SW 1271 (cell line): ENCODE data around the gene ZNF565.
"Not testable (repeated sequence)": the region's sequence is repeated elsewhere in the genome, so short reads cannot be mapped to it uniquely, and the experiment has no call there.

Experiments
- DNase-seq, 2 experiments: peaks; one replicate each; lab custom pipeline; 2025; lab: John Stamatoyannopoulos, UW

Gene ZNF565

DNA sequence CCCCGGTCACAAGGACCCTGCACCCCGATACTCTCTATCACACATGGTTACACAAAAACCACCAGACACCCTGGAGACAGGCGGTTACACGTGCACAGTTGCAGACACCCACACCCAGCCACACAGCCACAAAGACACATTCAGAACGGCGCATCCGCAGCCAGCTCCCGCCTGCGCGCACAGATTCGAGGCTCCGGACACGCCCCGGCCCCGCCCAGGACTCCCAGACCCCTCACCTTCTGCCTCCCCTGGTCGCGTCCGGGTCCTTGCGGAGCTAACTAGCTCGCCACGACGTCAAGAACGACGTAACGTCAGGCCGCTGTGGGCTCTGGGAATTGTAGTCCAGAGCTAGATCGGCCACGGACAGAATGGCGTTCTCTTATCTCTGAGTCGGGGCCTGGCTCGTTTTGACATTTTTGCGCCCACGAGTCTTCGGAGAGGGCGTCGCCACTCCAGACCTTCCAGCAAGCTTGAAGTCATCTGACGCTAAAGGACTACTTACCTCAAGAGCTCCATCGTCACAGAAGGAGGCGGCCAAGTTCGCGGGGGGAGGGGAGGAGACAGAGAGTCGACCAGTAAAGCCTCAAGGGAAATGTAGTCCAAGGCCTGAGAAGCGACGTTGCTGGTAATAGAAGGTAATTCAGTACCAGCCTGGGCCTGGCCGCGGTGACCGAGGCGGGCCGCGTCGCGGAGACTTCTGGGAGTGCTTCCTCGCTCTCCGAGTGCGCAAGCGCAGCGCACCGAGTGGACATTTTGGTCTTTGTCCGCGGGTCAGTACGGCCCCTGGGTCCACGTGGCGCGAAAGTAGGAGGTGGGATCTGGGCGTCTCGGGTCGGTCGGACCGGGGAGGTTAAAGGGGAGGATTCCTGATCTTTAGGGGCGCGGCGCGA is at the start of gene ZNF565, which contains the start of gene ZNF146:
Gene ZNF565 (minus strand): TSS at position 280 of the 890 bp plus-strand sequence. CDS start 12,680 bp downstream, outside the sequence.
Gene ZNF146 (plus strand): TSS at position 721 of the 890 bp plus-strand sequence. CDS start 21,335 bp downstream, outside the sequence.
- peak; percentile 93 to 97 for DNase-seq

DNA sequence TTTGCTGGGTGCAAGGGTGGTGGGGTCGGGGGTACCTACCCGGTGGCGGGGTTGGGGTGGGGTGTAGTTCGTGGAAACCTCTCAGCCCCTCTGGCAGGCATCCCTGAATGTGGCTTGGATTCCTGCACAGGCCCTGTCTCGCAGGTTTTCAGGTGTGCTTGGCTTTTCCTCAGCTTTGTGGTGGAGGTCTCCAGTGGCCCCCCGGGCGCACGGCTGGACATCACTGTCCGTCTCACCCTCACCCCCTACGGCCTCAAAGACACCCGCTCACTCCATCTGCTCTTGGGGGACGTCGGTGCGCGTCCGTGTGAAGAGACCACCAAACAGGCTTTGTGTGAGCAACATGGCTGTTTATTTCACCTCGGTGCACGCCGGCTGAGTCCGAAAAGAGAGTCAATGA is 44.7 kb upstream of the ZNF565 start:
- no peak for DNase-seq

DNA sequence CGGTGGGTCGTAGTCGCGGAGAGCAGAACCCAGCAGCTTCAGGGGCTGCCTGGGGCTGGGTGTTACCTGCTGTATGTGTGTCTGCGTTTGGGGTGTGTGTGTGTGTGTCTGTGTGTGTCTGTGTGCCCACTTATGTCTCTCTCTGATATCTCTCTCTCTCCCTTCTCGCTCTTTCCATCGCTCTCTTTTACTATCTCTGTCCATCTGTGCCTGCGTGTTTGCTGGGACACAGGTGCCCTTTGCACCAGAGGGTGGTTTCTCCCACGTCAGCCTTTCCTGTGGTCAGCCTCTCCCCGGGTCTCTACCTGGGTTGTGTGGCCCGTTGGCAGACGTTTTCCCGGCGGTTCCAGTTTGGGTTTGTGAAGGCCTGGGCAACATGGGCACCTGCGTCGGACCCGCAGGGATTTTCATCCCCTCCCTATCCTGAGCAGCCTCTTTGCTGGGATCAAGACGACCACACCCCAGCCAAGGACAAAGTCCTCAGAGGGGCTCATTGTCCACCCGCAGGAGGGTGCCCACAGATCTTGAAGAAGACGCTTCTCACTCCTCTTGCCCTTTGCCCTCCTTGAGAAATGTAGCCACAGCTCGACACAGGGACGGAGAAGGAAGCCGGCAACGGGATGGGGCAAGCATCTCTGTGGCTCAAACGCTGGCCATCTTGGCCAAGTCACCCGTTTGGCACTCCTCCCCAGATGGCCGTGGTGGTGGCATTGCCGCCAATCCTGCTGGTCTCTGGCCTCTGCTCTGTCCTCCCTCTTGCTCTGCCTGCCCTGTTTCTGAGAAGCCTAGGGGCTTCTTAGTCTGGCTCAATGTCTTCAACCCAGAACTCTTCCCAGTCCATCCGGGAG is 43.8 kb upstream of the ZNF565 start:
- DNase-seq: no peak

DNA sequence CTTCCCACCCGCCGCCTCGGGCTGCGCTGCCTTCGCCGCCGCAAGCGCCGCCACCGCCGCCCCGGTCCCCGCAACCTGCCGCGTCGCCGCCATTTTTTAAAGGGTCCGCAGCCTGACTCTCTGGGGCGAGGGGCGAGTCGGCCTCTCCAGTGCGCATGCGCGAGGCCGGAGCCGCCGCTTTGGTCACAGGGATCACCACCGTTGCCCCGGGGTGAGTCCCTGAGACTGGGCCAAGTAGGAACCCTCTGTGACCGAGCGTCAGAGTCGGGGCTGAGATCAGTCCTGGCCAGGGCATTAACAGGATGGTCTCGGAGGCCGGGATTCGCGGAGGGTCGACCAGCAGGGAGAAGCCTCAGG is 43.0 kb upstream of the ZNF565 start:
- no peak for DNase-seq

DNA sequence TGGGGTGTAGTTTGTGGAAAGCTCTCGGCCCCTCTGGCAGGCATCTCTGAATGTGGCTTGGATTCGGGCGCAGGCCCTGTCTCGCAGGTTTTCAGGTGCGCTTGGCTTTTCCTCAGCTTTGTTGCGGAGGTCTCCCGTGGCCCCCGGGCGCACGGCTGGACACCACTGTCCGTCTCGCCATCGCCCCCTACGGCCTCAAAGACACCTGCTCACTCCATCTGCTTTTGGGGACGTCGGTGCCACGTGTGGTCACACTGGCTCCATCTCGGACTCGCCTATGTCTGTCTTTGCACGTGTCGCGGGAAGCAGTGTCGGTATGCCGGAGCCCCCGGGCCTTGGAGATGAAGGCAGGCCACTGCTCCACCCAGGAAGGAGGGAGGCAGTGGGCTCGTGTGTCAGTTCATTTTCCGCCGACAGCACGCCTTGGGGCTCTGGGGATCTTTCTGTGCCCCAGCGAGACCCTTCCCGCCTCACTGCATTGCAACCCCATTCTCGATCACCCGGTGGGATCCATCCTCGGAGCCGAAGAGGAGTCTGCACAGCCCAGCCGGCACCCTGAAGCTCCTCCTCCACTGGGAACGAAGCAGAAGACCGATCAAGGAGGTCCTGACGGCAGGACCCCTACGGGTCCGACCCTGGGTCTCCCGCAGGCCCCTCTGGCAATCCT is 42.5 kb upstream of the ZNF565 start:
- no peak for DNase-seq

DNA sequence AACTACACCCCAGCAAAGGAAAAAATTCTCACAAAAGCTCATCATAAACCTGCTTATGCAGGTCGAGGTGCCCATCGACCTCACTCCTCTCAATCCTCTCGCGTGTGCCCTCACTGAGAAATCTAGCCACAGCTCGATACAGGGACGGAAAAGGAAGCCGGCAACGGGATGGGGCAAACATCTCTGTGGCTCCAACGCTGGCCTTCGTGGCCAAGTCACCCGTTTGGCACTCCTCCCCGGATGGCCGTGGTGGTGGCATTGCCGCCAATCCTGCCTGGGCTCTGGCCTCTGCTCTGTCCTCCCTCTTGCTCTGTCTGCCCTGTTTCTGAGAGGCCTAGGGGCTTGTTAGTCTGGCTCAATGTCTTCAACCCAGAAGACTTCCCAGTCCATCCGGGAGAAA is 41.6 kb upstream of the ZNF565 start:
- no peak for DNase-seq

DNA sequence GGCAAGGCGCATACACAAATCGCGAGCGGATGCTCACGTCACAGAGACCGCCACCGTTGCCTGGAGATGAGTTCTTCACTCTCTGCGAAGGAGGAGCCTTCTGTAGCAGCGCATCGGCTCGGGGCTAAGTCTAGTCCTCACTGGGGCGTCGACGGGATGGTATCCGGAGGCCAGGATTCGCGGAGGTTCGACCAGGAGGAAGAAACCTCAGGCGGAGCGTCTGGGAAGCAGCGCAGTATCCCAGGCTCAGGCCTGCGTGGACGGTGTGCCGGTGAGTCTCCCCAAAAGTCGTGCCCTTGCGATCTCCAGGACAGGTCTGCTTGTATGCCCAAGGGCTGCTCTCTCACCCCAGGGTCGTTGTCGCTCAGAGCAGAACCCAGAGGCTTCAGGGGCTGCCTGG is 40.9 kb upstream of the ZNF565 start:
- no peak for DNase-seq

DNA sequence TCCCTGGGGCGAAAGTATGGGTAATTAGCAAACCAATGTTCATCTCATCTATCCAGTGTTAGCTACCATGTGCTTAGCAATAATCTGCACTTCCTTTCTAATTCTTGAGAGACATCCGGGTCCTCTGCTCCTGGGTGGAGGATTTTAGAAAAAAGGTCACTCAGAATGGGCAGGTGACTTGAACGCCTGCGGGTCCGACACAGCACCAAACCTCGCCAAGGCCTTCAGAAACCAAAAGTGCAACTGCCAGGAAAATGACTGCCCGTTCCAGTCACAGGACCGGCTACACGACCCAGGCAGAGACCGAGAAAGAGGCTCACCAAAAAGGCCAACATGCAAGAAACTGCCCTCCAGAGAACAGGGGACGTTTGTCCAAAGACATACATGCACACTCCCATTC is 40.4 kb upstream of the ZNF565 start:
- no peak for DNase-seq

DNA sequence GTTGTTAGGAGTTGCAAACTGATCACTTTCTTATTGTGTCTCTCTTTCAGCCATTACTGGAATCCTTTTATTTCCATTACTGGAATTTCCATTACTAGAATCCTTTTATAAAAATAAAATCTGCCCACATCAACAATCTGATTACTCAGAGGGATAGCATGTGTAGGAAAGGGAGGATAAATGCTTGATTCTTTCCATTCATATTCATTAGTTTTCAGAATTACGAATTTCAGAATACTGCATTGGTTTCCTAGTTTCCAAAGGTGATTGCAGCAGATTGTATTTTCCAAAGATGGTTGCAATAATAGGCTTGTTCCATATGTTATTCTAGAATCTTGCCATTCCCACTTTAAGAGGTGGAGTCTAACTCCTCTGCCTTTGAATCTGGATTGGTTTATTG is 37.6 kb upstream of the ZNF565 start:
- DNase-seq: no peak

DNA sequence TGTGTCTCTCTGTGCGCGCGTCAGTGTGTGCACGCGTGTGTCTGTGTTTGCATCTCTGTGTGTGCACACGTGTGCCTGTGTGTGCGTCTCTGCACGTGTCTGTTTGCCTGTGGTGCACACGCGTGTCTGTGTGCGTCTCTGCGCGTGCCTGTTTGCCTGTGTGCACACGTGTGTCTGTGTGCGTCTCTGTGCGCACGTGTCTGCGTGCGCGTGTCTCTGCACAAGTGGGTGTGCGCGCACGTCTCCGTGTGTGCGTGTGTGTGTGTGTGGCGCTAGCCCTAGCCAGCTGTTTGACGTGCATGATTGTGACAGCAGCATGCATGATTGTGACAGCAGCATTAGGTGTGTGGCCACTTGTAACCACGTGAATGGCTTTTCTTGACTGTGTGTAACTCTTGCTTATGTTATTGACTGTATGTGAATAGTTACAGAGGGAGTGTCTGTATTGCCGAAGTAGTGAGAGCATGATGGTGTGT is 31.6 kb upstream of the ZNF565 start:
- DNase-seq: no peak

DNA sequence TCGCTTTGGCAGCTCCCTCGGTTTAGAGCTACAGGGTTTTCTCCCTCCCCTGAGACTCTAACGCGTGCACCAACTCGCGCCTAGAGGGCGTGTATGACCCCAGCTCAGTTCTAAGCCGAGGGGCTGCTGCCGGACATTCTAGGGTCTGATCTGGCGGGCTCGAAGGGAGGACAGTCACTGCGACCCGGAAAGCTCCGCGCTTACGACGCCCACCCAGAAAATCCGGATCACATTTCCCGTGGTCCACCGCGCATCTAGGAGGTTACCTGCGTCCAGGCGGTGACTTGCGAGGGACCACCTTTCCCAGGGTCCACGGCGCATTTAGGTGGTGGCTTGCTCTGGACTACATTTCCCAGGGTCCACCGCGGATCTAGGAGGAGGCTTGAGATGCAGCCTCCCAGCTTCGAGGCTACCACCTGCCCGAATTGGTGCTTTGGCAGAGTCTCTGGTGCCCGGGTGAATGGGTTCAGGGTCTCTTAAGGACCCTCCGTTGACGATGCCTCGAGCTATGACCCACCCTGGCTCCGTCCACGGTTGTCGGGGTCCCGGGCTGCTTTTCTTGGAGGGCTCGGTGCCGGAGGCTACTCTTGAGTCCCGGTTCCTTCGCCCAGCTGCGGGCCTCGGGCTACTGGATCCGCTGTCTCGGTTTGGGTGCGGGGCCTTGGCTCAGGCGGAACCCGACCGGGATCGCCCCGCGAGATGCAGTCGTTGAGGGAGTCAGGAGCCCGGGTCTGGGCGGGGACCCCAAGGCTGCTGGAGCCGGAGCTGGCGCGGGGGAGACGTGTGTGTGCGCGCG is 30.9 kb upstream of the ZNF565 start:
- no peak for DNase-seq

DNA sequence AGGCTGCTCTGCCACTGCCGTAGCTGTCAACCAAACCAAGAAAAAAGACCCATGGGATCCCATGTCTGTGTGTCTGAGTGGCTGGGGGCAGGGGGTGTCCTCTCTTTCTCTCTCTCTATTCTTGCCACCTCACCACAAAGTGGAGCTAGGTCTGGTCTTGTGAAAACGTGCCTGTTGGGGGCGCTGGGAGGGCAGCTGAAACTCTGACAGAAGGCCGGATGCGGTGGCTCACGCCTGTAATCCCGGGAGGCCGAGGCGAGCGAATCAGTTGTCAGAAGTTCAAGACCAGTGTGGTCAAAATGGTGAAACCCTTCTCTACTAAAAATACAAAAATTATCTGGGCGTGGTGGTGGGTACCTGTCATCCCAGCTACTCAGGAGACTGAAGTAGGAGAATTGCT is 29.6 kb upstream of the ZNF565 start:
- no peak for DNase-seq

DNA sequence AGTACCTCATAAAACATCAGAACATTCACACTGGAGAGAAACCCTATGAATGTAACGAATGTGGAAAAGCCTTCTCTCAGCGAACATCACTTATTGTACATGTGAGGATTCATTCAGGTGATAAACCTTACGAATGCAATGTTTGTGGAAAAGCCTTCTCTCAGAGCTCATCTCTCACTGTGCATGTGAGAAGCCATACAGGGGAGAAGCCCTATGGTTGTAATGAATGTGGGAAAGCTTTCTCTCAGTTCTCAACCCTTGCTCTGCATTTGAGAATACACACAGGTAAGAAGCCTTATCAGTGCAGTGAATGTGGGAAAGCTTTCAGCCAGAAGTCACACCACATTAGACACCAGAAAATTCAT is 22.5 kb upstream of the ZNF565 start:
- no peak for DNase-seq

DNA sequence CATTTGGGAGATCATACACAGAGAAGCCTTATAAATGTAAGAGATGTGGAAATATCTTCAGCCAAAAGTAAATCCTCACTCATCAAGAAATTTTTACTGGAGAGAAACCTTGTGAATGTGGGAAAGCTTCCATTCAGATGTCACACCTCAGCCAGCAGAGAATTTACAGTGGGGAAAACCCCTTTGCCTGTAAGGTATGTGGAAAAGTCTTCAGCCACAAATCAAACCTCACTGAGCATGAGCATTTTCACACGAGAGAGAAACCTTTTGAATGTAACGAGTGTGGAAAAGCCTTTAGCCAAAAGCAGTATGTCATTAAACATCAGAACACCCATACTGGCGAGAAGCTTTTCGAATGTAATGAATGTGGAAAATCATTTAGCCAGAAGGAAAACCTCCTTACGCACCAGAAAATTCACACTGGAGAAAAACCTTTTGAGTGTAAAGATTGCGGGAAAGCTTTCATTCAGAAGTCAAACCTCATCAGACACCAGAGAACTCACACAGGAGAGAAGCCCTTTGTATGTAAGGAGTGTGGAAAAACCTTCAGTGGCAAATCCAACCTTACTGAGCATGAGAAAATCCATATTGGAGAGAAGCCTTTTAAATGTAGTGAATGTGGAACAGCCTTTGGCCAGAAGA is 22.0 kb upstream of the ZNF565 start:
- no peak for DNase-seq

DNA sequence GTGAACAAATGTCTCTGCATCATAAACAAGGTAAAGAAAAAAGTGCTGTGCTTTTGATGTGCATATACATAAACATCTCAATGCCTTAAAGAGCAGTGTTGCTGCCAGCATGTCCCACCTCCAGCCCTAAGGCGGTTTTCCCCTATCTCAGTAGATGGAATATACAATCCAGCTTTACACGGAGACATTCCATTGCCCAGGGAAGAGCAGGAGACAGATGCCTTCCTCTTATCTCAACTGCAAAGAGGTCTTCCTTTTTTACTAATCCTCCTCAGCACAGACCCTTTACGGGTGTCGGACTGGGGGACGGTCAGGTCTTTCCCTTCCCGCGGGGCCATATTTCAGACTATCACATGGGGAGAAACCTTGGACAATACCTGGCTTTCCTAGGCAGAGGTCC is 19.2 kb upstream of the ZNF565 start:
- not testable (repeated sequence) for DNase-seq

DNA sequence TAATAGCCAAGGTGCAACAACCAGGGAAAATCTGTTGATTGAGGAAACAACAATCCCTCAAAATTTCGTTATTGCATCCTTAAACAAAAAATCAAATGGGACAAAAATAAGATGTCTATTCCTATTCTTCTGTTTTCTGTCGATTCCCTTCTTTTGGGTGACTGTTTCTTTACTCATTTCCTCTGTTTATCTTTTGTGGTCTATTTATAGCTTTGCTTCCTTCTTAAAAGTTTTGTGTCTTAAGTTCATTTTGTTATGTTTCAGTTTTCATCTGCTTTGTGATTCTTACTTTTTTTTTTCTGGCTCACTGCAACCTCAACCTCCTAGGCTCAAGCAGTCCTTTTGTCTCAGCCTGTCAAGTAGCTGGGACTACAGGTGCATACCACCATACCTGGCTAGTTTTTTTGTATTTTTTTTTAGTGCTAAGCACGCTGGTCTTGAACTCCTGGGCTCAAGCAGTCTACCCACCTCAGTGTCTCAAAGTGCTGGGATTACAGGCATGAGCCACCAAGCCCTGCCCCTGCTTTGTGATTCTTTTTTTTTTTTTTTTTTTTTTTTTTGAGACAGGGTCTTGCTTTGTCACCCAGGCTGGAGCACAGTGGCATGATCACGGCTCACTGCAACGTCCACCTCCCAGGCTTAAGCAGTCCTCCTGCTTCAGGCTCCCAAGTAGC is 10.9 kb upstream of the ZNF565 start:
- DNase-seq: peak in 1 of 2 experiments; percentile 18

DNA sequence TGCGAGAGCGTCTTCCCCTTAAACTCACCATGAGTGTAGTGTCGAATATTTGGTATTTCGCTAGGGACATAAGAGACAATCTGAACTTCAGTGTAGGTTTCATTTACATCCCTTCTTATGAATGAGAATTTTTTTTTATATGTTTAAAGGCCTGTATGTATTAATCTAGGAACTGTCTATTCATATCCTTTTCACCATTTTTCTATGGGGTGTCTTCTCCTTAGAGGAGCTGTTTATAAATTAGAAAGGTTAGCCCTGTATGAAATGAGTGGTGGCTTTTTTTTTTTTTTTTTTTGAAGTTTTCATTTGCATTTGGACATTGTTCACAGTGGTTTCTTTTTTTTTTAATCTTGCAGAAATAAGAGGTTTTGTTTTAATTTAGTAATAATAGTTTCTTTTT is 8.0 kb upstream of the ZNF565 start:
- no peak for DNase-seq

DNA sequence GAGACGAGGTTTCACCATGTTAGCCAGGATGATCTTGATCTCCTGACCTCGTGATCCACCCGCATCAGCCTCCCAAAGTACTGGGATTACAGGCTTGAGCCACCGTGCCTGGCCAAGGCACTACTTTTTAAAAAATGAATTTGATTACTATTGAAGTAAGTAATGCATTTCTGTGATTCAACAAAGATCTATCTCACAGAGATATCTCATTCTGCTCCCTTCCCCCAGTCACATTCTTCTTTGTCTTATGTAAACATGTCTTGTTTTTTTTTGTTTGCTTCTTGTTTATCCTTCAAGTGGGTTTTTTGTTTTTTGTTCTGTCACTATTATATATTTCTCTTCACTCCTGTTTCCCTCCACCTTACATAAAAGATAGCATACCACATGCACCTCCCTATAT is 7.0 kb upstream of the ZNF565 start:
- DNase-seq: no peak

DNA sequence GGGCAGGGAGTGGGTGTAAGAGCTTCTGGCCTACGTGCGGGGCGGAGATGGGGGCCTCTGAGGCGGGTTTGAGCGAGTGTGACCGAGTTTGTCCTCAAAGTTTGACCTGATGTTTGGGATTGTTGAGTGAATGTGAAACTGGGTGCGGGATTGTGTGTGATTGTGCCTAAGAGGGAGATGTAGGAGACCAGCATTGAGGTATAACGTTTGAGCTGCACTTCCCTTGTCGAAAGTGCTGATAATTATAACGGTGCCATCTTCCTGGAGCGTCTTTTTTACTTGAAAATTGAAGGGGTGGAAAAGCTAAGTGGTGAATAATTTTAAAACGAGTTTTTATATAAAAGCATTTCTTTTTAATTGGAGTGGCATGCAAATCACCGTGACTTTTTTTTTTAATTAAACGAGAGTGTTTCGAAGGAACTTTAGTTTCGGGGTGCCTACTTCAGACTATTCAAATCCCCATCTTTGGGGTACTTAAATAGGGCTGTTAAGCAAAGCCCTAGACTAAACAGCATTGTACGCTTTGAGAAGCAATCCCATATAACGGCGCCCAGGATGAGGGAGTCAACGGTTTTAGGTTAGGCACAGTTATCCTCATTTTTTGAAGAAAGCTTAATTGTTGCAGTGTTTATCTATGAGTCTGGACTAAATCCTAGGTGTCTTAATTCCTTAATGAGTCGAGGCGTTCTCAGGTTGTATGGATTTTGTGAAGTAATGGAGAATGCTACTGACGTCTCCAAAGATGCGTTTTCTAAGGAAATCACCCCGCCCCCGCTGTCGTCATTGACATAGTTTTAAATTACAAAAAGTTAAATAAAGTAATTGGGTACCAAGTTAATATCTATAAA is 1.0 kb upstream of the ZNF565 start:
- no peak for DNase-seq

DNA sequence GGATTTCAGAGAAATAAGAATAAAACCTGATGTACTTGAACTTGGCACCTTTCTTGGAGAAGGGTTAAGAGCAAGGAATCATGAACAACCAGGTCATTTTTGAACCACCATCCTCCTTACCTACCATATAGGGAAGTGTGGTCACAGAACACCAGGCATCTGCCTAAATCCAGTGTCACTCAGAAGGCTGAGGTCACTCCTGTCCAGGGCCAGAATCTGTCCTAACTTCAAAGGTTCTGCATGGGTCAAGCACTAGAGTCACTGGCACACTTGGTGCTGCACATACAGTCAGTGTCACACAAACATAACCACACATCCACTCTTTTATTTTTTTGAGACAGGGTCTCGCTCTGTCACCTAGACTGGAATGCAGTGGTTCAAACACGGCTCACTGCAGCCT is 1.6 kb downstream of the ZNF565 start:
- DNase-seq: no peak
